Measurements from ENCODE around the gene SLC39A8. TPM values are rescaled to one million over a fixed set of nuclear protein-coding genes. Genes with fewer than 3 reads are reported as not detected.

SLC39A8 gene
- total RNA-seq, 1 experiment from 2014 or later: 13.2 TPM

Other genes starting within 250 kb of the SLC39A8 start
- 29.4 TPM for gene NFKB1, start 155.9 kb upstream of the SLC39A8 start, total RNA-seq (2021; ENCODE audit: unreplicated experiment)